HEK293T (cell line): ENCODE measurements around the gene SLC25A13.

Experiments used
- FOXM1 ChIP-seq: fragments of 450-650 bp; IDR thresholded peaks from 2 replicates; pipeline ENCODE4 v1.6.1; 2017; ENCODE audit warnings: mild to moderate bottlenecking, borderline replicate concordance
- HDGF ChIP-seq: fragments of 450-650 bp; IDR thresholded peaks from 2 replicates; pipeline ENCODE4 v1.6.1; 2017; ENCODE audit warnings: antibody characterized with exemption, borderline replicate concordance
- L3MBTL2 ChIP-seq: fragments of 450-650 bp; conservative IDR thresholded peaks from 2 replicates; pipeline ENCODE4 v1.6.1; 2016; ENCODE audit warnings: mild to moderate bottlenecking
- LEF1 ChIP-seq: fragments of 450-650 bp; IDR thresholded peaks from 2 replicates; pipeline ENCODE4 v1.6.1; 2017; ENCODE audit warnings: mild to moderate bottlenecking, borderline replicate concordance
- ZNF384 ChIP-seq: fragments of 450-650 bp; IDR thresholded peaks from 2 replicates; pipeline ENCODE4 v1.6.1; 2016
- TF ChIP-seq, protein P1 (sequence below): fragments of 450-650 bp; IDR thresholded peaks from 2 replicates; pipeline ENCODE4 v1.6.1; 2016

DNA sequence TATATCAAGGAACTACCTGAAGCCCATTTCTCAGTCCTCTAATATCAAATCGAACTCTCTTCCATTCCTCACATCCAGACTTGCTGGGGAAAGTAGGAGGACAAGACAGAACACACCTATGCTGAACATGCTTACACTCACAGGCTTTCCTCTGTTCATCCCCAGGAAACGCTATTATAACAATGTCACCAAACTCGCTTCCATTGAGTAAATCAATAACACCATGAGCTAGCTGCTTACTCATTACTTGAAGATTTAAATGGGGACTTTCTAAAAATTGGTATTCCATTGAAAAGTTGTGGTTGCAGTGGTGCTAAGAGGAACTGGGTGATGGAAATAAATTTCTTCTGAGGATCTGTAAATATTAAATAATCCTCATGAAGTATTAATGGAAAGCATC, 88.8 kb downstream of the SLC25A13 start:
- TF ChIP-seq ZNF384 (no peak), HDGF (no peak), FOXM1 (no peak), L3MBTL2 (no peak), LEF1 (no peak)
- TF ChIP-seq, protein P1, sequence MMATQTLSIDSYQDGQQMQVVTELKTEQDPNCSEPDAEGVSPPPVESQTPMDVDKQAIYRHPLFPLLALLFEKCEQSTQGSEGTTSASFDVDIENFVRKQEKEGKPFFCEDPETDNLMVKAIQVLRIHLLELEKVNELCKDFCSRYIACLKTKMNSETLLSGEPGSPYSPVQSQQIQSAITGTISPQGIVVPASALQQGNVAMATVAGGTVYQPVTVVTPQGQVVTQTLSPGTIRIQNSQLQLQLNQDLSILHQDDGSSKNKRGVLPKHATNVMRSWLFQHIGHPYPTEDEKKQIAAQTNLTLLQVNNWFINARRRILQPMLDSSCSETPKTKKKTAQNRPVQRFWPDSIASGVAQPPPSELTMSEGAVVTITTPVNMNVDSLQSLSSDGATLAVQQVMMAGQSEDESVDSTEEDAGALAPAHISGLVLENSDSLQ, result no peak
